ENCODE measurements around the gene MERTK. TPM values are rescaled to one million over a fixed set of nuclear protein-coding genes. Genes with fewer than 3 reads are reported as not detected.

The MERTK gene
- total and polyA plus RNA-seq, 2 of the 13 experiments (the other 11 are each of a cell fraction or from before 2014, with no cell fraction given), result 37.3 to 44.7 TPM

GRCh38 chr2:111898703-111899514, 502 bp downstream of the MERTK start (continued):
- TF ChIP-seq ZNF230 (CRISPR knock-in tag; IDR thresholded peaks at IDR 0.05) (peak; percentile 78), NFKB2 (CRISPR knock-in tag; IDR thresholded peaks at IDR 0.05; ENCODE audit: borderline replicate concordance) (peak; percentile 46; the same call in 1 of the 2 replicates), ZSCAN21 (CRISPR knock-in tag; IDR thresholded peaks at IDR 0.05; ENCODE audit: borderline replicate concordance) (no peak; the same call in 1 of the 2 replicates), SRSF1 (optimal IDR thresholded peaks at IDR 0.05; ENCODE audit: low read depth, low read length) (no peak), TBX3 (IDR thresholded peaks at IDR 0.05; ENCODE audit: borderline replicate concordance) (no peak), PITX1 (CRISPR knock-in tag; IDR thresholded peaks at IDR 0.05) (peak; percentile 45; the same call in 1 of the 2 replicates), ZBTB1 (CRISPR knock-in tag; IDR thresholded peaks at IDR 0.05; ENCODE audit: borderline replicate concordance) (no peak), ZNF605 (CRISPR knock-in tag; IDR thresholded peaks at IDR 0.05) (no peak; the same call in 1 of the 2 replicates), RORA (CRISPR knock-in tag; IDR thresholded peaks at IDR 0.05) (no peak), TCF12 (IDR thresholded peaks at IDR 0.05) (no peak), TCF12 (CRISPR knock-in tag; IDR thresholded peaks at IDR 0.05) (no peak; the same call in 1 of the 2 replicates), SP140L (CRISPR knock-in tag; IDR thresholded peaks at IDR 0.05; ENCODE audit: borderline replicate concordance) (no peak; the same call in 1 of the 2 replicates), HOMEZ (CRISPR knock-in tag; IDR thresholded peaks at IDR 0.05; ENCODE audit: low read depth) (no peak; the same call in 1 of the 2 replicates), MAZ (IDR thresholded peaks at IDR 0.05; ENCODE audit: borderline replicate concordance, low read depth, low read length) (no peak; the same call in 1 of the 2 replicates), MAZ (CRISPR knock-in tag; IDR thresholded peaks at IDR 0.05; ENCODE audit: low read depth) (peak; percentile 24; the same call in 1 of the 2 replicates), ZNF776 (CRISPR knock-in tag; IDR thresholded peaks at IDR 0.05) (peak; percentile 60; the same call in 1 of the 2 replicates), ZSCAN12 (CRISPR knock-in tag; IDR thresholded peaks at IDR 0.05) (no peak), KAT8 (CRISPR knock-in tag; IDR thresholded peaks at IDR 0.05) (no peak; the same call in 1 of the 2 replicates), HOXA9 (CRISPR knock-in tag; IDR thresholded peaks at IDR 0.05; ENCODE audit: borderline replicate concordance) (0 out of 2 replicates have a peak, but pooled peaks have one; percentile 40)
- TF ChIP-seq, protein P1, sequence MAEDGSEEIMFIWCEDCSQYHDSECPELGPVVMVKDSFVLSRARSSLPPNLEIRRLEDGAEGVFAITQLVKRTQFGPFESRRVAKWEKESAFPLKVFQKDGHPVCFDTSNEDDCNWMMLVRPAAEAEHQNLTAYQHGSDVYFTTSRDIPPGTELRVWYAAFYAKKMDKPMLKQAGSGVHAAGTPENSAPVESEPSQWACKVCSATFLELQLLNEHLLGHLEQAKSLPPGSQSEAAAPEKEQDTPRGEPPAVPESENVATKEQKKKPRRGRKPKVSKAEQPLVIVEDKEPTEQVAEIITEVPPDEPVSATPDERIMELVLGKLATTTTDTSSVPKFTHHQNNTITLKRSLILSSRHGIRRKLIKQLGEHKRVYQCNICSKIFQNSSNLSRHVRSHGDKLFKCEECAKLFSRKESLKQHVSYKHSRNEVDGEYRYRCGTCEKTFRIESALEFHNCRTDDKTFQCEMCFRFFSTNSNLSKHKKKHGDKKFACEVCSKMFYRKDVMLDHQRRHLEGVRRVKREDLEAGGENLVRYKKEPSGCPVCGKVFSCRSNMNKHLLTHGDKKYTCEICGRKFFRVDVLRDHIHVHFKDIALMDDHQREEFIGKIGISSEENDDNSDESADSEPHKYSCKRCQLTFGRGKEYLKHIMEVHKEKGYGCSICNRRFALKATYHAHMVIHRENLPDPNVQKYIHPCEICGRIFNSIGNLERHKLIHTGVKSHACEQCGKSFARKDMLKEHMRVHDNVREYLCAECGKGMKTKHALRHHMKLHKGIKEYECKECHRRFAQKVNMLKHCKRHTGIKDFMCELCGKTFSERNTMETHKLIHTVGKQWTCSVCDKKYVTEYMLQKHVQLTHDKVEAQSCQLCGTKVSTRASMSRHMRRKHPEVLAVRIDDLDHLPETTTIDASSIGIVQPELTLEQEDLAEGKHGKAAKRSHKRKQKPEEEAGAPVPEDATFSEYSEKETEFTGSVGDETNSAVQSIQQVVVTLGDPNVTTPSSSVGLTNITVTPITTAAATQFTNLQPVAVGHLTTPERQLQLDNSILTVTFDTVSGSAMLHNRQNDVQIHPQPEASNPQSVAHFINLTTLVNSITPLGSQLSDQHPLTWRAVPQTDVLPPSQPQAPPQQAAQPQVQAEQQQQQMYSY (CRISPR knock-in tag; IDR thresholded peaks at IDR 0.05), result no peak
- TF ChIP-seq, protein P2, sequence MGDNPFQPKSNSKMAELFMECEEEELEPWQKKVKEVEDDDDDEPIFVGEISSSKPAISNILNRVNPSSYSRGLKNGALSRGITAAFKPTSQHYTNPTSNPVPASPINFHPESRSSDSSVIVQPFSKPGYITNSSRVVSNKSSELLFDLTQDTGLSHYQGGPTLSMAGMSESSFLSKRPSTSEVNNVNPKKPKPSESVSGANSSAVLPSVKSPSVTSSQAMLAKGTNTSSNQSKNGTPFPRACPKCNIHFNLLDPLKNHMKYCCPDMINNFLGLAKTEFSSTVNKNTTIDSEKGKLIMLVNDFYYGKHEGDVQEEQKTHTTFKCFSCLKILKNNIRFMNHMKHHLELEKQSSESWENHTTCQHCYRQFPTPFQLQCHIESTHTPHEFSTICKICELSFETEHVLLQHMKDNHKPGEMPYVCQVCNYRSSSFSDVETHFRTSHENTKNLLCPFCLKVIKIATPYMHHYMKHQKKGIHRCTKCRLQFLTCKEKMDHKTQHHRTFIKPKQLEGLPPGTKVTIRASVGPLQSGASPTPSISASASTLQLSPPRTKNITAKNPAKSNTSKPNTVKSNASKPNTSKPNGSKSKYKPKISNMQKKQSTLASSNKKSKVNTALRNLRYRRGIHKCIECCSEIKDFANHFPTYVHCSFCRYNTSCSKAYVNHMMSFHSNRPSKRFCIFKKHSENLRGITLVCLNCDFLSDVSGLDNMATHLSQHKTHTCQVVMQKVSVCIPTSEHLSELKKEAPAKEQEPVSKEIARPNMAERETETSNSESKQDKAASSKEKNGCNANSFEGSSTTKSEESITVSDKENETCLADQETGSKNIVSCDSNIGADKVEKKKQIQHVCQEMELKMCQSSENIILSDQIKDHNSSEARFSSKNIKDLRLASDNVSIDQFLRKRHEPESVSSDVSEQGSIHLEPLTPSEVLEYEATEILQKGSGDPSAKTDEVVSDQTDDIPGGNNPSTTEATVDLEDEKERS (CRISPR knock-in tag; IDR thresholded peaks at IDR 0.05), result no peak
